WTC11 (cell line): ENCODE data around the gene ZNG1A.
"Not testable (repeated sequence)": the region's sequence is repeated elsewhere in the genome, so short reads cannot be mapped to it uniquely, and the experiment has no call there.

ENCODE experiments used
- CREM ChIP-seq: sonication (generic); formaldehyde crosslinking; IDR thresholded peaks from 2 replicates; pipeline ENCODE4 v1.8.1; 2022; ENCODE audit warnings: mild to moderate bottlenecking, missing genetic modification reagents, moderate library complexity
- CTCF ChIP-seq: fragments of 200-600 bp; IDR thresholded peaks from 2 replicates; pipeline ENCODE4 v1.8.0; 2022; ENCODE audit warnings: antibody characterized with exemption
- JUN ChIP-seq: sonication (generic); formaldehyde crosslinking; IDR thresholded peaks from 2 replicates; pipeline ENCODE4 v1.8.0; 2023; ENCODE audit warnings: mild to moderate bottlenecking, missing genetic modification reagents
- SP1 ChIP-seq: sonication (generic); formaldehyde crosslinking; conservative IDR thresholded peaks from 2 replicates; pipeline ENCODE4 v1.8.1; 2022; ENCODE audit warnings: missing genetic modification reagents

DNA sequence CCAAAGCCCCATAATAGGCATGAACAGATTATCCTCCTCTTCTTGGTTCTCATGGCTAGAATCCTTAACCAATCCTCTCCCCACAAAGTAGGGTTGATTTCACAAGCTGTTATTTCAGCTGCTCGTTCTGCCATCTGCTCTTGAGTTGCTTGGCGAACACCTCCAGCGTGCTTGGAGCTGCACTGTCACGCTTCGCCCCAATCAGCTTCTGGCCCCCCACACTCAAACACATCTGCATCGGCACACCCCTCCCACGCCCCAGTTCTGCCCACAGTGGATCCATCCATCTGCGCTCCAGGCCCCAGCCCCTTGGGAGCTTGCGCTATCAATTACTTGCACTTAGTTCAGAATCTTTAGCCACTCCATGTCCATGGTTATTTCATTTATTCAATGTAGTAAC, 78.4 kb downstream of the ZNG1A start:
- TF ChIP-seq CREM; SP1 (CRISPR knock-in tag); CTCF; JUN (CRISPR knock-in tag): not testable (repeated sequence)
